Bronchial epithelial cell (primary cell): ENCODE data around the gene LCLAT1. TPM values are rescaled to one million over a fixed set of nuclear protein-coding genes. Genes with fewer than 3 reads are reported as not detected.
"Not testable (repeated sequence)": the region's sequence is repeated elsewhere in the genome, so short reads cannot be mapped to it uniquely, and the experiment has no call there.

Experiments used
- DNase-seq: peaks from one replicate; pipeline ENCODE4 v3.0.0-alpha.2; 2010; ENCODE audit warnings: low read depth
- FAIRE-seq: peaks from 2 replicates; lab custom pipeline; 2011; peaks lifted over from hg19 to GRCh38; lab: Jason Lieb, UNC
- H3K27me3 ChIP-seq: 2 replicates; pipeline ENCODE4 v1.5.1; 2011; ENCODE audit warnings: low read length; ENCODE audit not compliant: control insufficient read depth, insufficient read depth
- H3K36me3 ChIP-seq: 2 replicates; pipeline ENCODE4 v1.5.1; 2011; ENCODE audit warnings: low read length; ENCODE audit not compliant: control insufficient read depth, insufficient read depth
- H3K4me3 ChIP-seq: 2 replicates; pipeline ENCODE4 v1.5.1; 2011; ENCODE audit warnings: mild to moderate bottlenecking, low read depth, low read length, control low read depth
- total RNA-seq: library from RNA; depleted of rRNA; stranded (reverse); fragments of >200 nt; gene quantifications from 2 replicates; pipeline ENCODE4 v1.2.1, GENCODE V29; 2014
- TF ChIP-seq, protein P1 (sequence below): IDR thresholded peaks from 2 replicates; pipeline ENCODE4 v1.5.1; 2011; ENCODE audit warnings: mild to moderate bottlenecking, moderate library complexity, low read length, control low read depth, inconsistent platforms; ENCODE audit not compliant: insufficient read depth, severe bottlenecking

Gene LCLAT1
- total RNA-seq, 1 donor from 2014 or later, result 8.7 TPM

DNA sequence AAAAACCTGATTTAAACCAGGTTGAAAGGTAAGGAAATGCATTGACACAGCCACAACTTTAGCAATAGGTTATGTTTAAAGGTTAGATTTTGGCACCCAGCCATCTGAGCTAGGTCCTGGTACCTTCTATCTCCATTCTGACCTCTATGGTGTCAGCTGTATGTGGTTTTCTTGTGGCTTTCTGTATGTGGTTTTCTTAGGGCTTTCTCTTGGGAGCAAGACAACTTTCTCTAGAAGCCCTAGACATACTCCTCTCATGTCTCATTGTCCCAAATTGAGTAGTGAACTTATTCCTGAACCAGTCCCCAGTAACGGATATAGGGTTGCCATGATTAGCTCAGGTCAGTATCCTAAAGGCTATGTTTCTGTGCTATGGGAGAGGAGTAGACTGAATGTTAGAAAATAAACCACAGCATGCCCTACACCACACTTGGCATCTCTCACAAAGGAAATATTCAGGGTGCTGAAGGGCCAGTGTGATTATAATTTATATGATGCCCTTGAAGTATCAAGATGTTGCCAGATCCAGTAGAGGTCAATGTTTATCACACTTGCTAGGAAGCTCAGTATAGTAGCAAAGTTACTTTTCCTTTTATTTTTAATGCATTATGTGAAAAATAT is 184.1 kb downstream of the LCLAT1 start:
- TF ChIP-seq, protein P1, sequence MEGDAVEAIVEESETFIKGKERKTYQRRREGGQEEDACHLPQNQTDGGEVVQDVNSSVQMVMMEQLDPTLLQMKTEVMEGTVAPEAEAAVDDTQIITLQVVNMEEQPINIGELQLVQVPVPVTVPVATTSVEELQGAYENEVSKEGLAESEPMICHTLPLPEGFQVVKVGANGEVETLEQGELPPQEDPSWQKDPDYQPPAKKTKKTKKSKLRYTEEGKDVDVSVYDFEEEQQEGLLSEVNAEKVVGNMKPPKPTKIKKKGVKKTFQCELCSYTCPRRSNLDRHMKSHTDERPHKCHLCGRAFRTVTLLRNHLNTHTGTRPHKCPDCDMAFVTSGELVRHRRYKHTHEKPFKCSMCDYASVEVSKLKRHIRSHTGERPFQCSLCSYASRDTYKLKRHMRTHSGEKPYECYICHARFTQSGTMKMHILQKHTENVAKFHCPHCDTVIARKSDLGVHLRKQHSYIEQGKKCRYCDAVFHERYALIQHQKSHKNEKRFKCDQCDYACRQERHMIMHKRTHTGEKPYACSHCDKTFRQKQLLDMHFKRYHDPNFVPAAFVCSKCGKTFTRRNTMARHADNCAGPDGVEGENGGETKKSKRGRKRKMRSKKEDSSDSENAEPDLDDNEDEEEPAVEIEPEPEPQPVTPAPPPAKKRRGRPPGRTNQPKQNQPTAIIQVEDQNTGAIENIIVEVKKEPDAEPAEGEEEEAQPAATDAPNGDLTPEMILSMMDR, result no peak
- no peaks in the 10 kb centered on the region for H3K36me3 ChIP-seq
- no peaks in the 10 kb centered on the region for H3K27me3 ChIP-seq
- DNase-seq (no peak), FAIRE-seq (no peak)
- H3K4me3 ChIP-seq, result no peak overlapping the region

DNA sequence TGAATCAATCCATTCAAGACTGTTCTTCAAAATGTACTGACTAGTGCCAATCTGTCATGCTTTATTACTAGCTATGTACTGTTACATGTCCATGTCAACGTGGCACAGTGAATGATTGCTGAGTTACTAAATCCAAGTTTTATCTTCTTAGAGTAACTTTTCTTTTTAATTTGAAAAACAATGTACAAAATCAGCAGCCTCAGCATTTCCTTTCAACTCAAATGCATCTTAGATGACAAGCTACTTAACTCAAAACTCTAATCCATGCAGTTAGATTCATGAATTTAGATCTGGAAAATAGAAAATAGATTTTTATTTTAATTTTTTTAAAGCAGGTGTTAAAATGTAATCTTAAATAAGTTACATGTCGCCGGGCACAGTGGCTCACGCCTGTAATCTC is 186.0 kb downstream of the LCLAT1 start:
- DNase-seq (no peak), FAIRE-seq (no peak)
- no peaks in the 10 kb centered on the region for H3K27me3 ChIP-seq
- no peak overlapping the region for H3K4me3 ChIP-seq
- TF ChIP-seq, protein P1, result no peak
- H3K36me3 ChIP-seq, result no peaks in the 10 kb centered on the region

DNA sequence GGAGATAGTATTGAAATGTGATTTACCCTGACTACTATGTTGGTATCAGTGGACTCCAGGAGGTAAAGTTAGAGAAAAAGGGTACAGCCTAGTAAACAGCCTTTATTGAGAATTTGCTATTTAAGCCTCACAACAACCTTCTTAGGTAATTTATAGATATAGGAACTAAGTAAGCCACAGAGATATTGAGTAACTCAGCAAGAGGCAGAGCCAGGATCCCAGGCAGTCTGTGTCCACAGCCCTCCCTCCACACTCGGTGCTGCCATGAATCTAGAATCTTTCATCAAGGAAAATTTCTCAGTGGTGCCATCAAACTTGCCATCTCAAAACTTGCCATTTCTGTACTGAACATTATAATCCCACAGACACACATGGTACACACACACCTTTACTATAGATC is 189.3 kb downstream of the LCLAT1 start:
- no peak overlapping the region for H3K4me3 ChIP-seq
- H3K27me3 ChIP-seq, result no peaks in the 10 kb centered on the region
- no peak for DNase-seq
- FAIRE-seq, result no peak
- TF ChIP-seq, protein P1, result no peak
- peaks cover 1% of the 10 kb centered on the region for H3K36me3 ChIP-seq

DNA sequence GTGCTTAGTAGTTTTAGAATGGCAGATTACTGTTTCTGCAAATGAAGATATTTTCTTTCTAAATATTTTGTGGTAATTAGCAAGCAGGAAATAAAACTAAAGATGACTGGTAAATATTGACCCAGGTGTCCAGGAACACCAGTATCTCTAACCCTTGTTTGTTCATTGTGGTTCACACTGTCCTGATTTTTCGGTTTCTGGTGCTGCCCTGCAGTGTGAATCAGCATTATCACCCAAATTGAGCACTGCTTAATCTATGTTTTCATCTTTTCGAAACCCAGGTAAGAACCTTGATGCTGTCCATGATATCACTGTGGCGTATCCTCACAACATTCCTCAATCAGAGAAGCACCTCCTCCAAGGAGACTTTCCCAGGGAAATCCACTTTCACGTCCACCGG is 192.8 kb downstream of the LCLAT1 start:
- Histone ChIP-seq H3K36me3 (peaks cover 1% of the 10 kb centered on the region), H3K4me3 (no peak overlapping the region), H3K27me3 (no peaks in the 10 kb centered on the region)
- no peak for DNase-seq
- no peak for FAIRE-seq
- TF ChIP-seq, protein P1, result no peak

DNA sequence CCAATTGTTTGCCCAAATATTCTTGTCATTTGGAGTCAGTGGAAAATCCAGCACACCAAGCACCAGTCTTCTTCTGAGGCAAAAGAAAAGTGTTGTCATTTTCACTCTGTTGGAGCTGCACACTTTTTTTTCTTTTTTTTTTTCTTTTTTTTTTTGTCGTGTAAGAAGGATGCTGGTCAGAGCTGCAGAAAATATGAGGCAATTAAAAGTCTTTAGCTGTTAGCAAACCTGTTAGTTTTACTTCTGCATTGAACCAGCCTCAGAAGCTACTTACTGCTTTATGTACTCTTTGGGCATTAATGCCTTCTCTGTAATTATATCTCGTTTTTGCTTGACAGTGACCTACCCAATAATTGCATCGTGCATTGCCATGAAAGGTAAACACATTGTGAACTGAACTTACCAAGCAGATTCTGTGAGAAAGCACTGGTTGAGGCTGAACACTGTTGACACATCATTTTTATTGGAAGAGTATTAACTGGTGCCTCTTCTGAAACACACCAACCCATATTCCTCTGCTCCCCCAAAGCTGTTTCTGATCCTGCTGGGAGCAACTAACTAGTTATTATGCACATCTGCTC is 194.8 kb downstream of the LCLAT1 start:
- no peak for FAIRE-seq
- no peak for DNase-seq
- TF ChIP-seq, protein P1, result no peak
- H3K4me3 ChIP-seq, result no peak overlapping the region
- H3K36me3 ChIP-seq, result peaks cover 1% of the 10 kb centered on the region
- H3K27me3 ChIP-seq, result no peaks in the 10 kb centered on the region

DNA sequence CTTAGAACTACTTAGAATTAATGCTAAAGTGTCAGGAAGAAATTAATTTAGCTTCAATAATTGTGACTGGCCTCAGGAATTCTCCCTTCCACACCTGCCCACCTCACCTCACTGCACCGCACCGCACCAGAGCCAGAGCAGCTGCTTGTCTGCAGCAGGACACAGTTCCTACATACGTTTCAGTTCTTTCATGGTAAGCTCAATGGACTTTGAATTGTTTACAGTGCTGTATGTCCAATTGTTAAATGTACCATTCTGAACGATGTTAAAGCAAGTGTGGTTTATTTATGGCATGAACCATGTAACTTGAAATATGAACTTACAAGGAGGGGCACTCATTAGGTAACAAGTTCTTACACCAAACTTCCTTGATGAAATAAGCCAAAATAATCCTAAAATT is 196.0 kb downstream of the LCLAT1 start:
- H3K36me3 ChIP-seq, H3K27me3 ChIP-seq, H3K4me3 ChIP-seq, DNase-seq: not testable (repeated sequence)
- FAIRE-seq, result peak; percentile 83
